Left forelimb (tissue), 1 donor: ENCODE results near the gene HLA-C.
A peak's percentile ranks its signal among the peaks of the same experiment; 100 is the strongest.
"Not testable (repeated sequence)": the region's sequence is repeated elsewhere in the genome, so short reads cannot be mapped to it uniquely, and the experiment has no call there.

ENCODE experiments used
- DNase-seq: peaks from one replicate; pipeline ENCODE4 v3.0.0-alpha.2; 2018; ENCODE audit warnings: low spot score

The HLA-C gene

DNA sequence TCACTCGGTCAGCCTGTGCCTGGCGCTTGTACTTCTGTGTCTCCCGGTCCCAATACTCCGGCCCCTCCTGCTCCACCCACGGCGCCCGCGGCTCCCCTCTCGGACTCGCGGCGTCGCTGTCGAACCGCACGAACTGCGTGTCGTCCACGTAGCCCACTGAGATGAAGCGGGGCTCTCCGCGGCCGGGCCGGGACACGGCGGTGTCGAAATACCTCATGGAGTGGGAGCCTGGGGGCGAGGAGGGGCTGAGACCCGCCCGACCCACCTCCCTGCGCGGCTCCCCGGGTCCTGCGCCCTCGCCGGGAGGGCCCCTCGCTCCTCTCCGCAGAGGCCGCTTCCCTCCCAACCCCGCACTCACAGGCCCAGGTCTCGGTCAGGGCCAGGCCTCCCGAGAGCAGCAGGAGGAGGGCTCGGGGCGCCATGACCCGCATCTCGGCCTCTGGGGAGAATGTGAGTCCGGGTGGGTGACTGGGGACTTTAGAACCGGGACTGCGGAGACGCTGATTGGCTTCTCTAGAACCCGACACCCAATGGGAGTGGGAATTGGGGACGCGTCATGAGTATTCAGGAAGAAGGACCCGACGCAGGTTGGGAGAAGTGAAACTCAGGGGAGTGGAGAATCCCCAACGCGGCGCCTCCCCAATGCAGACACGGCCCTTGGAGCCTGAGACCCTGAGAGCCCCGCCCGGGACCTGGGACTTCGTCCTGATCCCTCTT is at the start of gene HLA-C:
Gene HLA-C, minus strand, starts transcription at position 452 of the 717 bp plus-strand sequence. Its CDS starts 21 bp downstream, at position 431.
- DNase-seq = peak; percentile 78

DNA sequence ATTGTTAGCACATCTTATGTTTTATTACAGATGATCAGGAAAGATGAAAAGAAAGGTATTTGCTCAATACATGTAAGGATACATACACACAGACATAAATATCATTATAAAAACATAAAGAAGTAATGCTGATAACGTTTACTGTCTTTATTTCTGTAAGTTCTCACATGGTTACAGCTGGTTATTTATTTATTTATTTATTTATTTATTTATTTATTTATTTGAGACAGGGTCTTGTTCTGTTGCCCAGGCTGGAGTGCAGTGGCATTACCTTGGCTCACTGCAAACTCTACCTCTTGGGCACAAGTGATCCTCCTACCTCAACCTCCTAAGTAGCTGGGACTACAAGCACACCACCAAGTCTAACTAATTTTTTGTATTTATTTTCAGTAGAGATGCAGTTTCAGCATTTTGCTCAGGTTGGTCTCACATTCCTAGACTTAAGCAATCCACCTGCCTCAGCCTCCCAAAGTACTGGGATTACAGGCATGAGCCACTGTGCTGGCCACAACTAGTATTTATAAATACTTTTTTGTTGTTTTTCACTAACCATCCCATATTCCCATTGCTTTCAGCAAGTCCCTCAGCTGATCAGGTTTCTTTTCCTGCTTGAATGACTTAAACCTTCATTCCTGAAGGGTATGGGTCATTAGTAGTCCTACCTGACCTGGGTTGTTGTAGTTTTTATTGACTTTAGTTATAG is 49.3 kb upstream of the HLA-C start:
- no peak for DNase-seq

DNA sequence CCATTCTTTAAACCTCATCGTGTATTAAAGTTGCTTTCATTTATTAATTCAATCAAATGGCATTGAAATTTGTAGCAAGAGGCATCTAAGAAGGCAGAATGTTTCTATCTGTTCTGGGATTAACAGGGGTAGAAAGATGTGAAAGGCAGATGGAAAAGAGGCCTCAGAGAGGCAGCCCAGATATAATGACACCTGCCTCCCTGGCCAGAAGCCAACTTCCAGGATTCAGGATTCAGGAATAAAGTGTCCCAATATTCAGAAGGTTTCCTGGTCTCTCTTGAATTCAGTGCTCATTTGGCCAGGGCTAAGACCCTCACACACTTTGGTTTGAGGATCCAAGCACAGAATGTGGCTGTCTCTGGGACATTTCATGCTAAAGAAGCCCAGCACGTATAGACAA is 45.1 kb upstream of the HLA-C start:
- no peak for DNase-seq

DNA sequence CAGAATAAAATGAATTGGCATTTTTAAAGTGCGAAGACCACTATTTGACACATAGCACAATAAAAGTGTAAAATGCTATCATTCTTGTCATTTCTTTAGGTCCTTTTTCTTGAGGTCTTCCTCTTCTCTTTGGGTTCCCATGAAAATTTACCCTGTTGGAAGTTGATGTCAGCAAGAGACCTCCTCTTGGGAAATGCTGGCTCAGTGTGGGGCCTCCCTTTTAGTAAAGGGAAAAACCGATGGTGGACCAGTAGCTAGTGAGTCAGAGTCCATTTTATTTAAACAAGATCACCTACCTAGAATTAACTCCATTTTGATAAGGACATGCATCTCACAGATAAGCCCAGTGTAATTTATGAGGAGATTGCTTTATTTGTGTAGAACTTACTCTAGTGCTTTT is 37.7 kb upstream of the HLA-C start:
- no peak for DNase-seq

DNA sequence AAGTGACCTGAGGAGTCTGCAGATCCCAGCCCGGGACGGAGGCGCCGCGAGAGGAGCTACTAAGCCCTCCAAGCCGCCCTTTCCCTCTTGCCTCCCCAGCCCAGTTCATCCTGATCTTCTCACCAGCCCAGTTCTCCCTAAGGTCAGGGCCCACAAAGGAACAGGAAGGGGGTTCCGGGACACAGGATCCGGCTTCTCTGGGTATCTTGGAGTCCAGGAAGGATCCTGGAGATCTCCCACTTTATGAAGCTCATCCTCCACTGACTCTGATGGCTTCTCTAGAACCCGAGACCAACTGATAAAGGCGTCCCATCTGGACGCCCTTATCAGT is 36.9 kb upstream of the HLA-C start:
- DNase-seq = no peak

DNA sequence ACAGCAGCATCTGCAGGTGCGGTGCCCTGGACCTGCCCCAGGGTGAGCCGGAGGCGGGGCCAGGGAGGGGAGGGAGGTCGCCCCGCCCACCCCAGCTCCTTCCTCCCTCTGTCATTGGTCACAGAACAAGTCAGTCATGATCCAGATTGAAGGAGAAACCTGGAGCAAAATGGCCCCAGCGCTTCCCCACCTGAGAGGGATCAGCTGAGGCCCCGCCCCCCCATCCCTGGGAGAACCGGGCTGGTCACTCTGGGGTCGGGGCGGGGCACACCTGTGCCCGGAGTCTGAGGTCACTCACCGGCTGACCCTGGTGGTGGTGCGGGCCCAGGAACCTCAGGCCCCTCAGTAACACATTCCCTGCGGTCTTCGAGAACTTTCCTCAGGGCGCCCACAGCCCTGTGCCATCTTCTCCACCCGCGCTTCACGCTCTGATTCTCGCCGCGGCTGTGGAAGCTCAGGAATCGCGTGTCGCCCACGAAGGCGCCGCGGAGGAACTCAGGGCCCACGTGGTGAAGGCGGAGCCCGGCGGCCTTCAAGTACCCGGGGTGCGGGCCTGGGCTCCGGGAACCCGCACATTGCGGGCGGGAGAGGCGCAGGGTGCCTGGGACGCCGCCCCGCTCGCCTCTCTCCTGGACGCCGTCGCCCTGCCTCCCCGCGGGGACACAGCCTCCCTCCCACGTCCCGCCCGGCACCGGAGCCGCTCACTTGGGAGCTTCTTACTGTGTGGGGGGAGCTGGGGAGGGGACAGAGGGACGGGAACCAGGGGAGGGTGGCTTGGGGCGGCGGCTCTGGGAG is 36.4 kb upstream of the HLA-C start:
- no peak for DNase-seq

DNA sequence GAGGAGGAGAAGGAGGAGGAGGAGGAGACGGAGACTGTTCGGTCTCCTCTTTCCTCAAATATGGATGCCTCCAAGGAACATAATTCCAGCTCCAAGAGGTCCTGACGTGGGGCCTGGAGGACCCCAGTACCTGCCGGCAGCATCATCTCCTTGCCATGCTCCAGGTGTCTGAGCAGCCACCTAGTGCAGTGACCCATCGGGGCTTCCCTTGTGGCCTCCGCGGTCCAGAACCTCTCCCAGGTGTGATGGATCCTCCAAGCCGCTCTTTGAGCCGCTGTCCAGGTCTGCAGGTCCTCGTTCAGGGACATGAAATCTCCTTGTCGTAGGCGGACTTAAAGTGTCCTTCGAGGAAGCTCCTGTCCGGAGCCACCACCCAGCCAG is 35.8 kb upstream of the HLA-C start:
- DNase-seq = no peak

DNA sequence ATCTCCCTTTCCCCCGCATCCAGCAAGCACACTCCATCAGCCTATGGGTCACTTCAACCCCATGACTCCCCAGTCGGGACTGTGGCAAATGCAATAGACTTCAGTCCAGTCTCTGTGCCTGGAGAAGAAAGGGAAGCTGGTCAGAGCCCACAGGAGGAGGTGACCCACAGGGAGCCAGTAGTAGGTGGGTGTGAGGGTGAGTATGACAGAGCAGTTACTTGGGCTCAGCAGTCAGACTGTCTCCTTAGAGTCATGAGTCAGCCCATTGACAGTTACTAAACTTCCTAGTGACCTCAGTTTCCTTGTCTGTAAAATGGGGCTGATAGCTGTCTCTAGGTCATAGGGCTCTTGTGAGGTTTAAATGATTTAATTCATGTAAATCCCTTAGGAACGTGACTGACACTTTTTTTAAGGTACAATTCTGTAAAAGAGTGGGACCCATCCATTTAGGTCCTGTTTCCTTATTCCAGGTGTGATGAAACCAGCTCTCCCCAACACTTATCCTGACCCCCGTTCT is 33.9 kb upstream of the HLA-C start:
- DNase-seq = no peak

DNA sequence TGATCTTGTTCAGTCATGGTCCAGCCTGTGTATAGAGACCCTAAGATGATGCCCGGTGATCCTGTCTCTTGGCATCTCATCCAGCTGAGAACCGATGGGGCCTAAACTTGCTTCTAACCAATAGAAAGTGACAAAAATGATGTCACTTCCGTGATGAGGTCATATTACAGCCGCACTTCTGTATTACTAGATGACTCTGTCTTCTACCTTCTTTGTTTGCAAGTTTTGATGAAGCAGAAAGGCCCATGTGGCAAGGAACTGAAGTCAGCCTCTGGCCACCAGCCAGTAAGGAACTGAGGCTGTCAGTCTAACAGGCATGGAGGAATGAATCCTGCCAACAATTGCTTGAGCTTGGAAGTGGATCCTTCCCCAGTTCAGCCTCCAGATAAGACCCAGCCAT is 32.8 kb upstream of the HLA-C start:
- no peak for DNase-seq

DNA sequence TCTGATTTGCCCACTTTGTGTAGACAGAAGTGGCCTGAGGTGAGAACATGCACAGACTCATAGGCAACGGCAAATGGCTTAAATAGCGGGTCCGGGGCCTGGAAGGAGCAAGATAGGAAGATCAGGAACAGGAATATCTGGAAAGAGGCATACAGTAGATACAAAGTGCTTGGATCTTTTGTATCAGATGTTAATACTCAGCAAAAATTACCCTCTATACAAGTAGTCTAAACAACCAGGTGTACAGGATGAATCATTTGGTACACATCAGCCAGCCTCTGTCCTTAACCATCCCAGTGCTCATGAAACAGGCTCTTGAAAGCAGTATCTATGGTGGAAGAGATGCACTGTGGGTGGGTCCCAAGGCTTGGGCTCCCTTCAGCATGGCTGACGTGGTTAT is 28.9 kb upstream of the HLA-C start:
- DNase-seq = no peak

DNA sequence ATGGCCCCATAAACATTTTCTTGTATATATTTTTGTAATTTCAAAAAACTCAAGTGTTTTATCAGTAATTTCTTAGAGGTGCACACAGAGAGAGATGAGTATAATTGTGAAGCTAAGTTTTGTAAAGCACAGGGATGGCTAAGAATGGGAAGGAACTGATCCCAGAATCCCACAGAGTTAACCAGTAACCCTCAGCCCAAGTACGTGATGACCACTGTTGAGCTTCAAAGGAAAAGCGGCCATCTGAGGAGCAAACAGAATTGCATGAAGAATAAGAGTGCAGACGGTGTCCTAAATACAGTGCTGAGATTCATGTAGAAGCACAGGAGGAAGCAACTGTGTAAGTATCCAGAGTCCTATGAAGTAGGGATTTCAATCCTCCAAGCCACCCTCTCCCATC is 28.1 kb upstream of the HLA-C start:
- no peak for DNase-seq

DNA sequence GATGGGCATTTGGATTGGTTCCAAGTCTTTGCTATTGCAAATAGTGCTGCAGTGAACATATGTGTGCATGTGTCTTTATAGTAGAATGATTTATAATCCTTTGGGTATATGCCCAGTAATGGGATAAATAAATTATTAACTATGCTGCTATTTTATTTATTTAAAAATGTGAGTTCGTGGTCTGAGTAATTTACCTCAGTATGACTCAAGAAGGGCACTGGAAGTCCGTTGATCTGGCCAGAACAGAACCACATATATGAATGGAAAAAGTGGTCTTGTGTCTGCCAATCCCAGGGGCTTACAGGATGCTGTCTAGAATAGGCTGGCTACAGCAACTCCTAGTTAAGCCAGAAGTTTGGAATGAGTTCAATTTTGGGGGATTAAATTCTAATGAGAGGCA is 27.6 kb upstream of the HLA-C start:
- no peak for DNase-seq

DNA sequence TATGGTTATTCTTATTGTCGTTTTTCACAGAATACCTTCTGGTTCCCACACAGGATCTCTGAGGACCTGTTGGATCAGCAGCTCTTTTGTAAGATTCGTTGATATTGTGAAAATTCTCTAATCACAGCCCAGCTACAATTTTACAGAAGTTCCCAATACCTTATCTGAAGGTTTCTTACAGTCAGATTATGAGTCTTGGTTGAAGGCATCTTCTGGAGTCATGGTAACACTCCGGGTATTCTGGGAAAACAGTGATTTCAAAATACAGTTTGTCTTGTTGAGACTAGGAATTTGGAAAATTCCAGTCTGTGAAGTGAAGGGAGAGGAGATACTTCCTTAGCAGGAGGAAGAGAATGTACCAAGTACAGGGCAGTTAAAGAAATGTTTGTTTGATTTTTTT is 22.2 kb upstream of the HLA-C start:
- no peak for DNase-seq

DNA sequence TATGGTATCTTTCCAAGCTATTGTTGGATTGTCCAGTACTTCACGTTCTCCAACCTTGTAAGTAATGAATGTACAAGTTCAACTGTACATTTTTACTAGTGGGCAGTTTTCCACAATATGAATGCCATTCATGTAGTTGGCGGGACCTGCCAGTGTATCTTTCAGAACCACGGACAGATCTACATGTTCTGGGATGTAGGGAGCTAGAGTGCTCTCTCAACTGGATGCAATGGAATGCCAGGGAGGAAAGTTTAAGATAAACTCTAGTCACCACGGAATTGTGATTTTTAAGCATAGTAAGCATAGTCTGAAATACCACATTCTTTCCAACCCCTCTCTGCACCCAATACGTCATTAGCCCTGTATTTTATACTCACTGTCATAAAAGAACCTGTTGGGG is 21.5 kb upstream of the HLA-C start:
- no peak for DNase-seq

DNA sequence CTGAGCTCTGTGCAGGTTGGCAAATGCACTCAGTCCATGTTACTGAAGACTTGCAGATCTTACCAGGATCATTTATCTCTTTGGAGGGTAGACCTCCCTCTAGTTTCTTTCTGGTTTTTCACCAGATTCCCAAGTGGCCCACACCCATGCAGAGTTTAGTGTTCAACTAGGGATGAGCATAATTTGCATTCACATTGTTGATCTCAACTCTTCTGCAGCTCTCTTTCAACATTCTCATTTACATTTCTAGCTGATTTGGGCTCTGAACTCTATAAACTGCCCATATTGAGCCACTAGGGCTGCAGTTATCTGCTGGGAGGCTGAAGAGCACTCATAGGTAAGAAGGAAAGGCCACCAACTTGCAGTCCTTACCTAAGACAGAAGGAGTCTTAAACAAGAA is 17.9 kb upstream of the HLA-C start:
- no peak for DNase-seq

DNA sequence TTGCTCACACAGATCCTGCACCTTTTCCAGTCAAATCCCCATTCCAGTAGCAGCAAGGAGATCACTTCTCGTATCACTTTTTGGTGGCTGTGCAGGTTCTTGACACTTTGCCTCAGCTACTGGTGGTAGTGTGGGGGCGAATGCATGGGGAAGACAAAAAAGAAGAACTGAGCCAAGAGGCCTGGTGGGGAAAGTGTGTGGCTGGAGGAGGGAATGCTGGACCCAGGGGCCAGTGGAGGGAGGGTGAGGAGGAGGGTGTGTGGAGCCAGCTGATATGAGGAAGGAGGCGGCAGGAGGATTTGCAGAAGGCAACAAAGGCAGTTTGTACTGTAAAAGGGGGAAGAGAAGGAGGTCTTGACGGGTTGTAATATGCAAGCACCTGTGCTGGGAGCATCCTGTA is 15.7 kb upstream of the HLA-C start:
- DNase-seq = no peak

DNA sequence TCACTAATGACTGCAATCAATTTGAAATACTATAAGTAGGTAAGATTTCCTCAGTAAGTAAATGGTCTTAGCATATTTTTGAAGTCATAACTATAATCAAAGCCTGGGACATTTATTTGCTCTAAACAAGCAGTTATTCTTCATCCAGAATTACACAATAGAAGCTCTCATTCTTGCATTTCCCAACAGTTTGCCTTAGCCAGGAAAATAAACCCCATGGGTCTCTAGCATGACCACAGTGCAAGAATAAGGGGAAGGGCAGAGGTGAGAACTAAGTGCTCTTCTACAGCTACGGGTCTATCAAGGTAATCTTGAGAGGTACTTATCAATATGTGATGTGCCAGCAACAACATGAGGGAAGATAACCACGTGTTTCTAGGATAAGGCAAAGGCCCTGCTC is 14.1 kb upstream of the HLA-C start:
- DNase-seq = no peak

DNA sequence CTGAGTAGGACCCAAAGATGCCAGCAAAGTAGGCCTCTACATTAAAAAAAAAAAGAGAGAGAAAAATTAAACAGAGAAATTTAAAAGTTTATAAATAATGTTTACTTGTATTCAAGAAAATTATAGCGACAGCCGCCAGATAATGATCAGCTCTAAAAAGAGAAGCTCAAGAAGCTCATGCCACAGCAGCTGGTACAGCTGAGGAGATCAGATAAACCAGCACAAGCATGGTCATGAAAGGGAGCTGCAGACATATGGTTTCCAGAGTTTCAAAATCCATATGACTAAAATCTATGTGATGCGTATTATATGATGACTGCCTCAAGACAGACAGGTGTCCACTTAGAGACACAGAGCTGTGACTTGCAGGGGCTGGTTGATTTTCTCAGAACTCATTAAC is 13.6 kb upstream of the HLA-C start:
- DNase-seq = no peak

DNA sequence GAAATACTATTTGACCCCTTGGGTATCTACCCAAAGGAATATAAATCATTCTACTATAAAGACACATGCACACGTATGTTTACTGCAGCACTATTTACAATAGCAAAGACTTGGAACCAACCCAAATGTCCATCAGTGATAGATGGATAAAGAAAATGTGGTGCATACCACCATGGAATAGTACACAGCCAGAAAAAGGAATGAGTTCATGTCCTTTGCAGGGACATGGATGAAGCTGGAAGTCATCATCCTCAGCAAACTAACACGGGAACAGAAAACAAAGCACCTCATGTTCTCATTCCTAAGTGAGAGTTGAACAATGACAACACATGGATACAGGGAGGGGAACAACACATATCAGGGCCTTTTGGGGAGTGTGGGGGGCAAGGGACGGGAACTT is 7.8 kb upstream of the HLA-C start:
- not testable (repeated sequence) for DNase-seq

DNA sequence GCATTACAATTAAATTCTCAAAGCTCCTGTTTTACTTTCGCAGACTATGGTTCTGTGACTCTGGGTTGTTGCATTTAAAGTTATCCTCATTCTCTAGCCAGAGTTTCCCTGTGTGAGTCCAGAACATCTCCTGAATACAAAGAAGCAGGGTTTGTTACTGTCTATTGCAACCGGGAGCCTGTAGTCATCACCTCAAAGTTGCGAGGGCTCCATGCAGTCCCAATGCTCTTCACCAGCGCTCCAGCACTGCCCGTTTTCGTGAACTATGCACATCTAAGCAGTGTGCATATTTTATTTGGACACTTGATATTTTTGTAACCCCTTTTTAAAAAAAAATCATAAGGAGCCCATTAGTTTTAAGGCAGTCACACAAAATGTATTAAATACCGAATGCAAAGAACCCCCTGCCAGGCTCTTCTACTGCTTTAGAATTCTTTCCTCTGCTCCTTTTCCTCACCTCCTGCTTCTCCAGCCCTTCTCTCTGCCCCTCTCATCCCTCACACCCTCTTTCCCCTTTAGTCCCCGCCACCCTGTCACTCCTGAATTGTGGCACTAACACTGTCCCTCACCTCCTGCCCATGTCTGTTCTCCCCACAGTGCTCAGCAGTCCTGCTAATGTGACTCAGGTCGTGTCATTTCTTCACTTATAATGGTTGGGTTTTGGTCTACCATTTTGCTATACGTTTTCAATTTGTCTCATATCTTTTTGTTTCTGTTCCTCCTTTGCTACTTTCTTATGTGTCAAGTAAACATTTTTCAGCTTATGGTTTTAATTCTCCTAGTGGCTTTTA is 1.1 kb upstream of the HLA-C start:
- no peak for DNase-seq

DNA sequence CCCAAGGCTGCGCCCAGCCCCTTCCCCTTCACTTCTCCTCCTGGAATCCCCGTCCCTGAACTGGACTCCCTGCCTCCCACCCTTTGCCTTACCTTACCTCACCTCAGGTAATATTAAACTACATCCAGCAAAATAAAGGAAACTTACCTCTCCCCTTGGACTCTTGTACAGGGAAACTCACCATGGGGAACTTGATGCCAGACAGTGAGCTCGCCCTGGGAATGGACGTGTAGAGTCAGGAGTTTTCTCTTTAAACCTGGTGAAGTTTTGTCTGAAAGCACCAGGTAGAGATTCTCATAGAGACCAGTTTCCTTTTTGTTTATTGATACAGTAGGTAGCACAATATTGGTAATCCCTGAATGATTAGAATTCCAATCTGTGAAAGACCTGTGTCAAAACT is 544 bp upstream of the HLA-C start:
- no peak for DNase-seq
